GM19455 (cell line): Measurements from ENCODE around the gene PTPRN2.

ENCODE experiments used
- ATAC-seq: cut with Tn5 transposase; IDR thresholded peaks from one replicate; pipeline ENCODE4 v1.9.1; 2021; ENCODE audit not compliant: unreplicated experiment

Gene PTPRN2

GRCh38 chr7:157834501-157835163, 753.0 kb downstream of the PTPRN2 start:
- no peak for ATAC-seq

- ATAC-seq, result no peak
Observed at GRCh38 chr7:157832866-157833607, 754.6 kb downstream of the PTPRN2 start.

GRCh38 chr7:157832421-157832820, 755.2 kb downstream of the PTPRN2 start:
- ATAC-seq, result no peak

GRCh38 chr7:157832006-157832405, 755.6 kb downstream of the PTPRN2 start:
- ATAC-seq, result no peak

- no peak for ATAC-seq
Observed at GRCh38 chr7:157831143-157831905, 756.3 kb downstream of the PTPRN2 start.

- ATAC-seq, result no peak
Observed at GRCh38 chr7:157830331-157830730, 757.3 kb downstream of the PTPRN2 start.

GRCh38 chr7:157829491-157829890, 758.1 kb downstream of the PTPRN2 start:
- no peak for ATAC-seq

- ATAC-seq, result no peak
Observed at GRCh38 chr7:157828881-157829280, 758.7 kb downstream of the PTPRN2 start.

GRCh38 chr7:157828190-157828589, 759.4 kb downstream of the PTPRN2 start:
- ATAC-seq, result no peak

GRCh38 chr7:157827863-157828160, 759.8 kb downstream of the PTPRN2 start:
- ATAC-seq, result no peak

- ATAC-seq, result no peak
Observed at GRCh38 chr7:157827045-157827862, 760.4 kb downstream of the PTPRN2 start.

- no peak for ATAC-seq
Observed at GRCh38 chr7:157826566-157826965, 761.1 kb downstream of the PTPRN2 start.

- no peak for ATAC-seq
Observed at GRCh38 chr7:157825325-157825724, 762.3 kb downstream of the PTPRN2 start.

GRCh38 chr7:157824819-157825121, 762.9 kb downstream of the PTPRN2 start:
- ATAC-seq, result no peak

GRCh38 chr7:157824011-157824818, 763.4 kb downstream of the PTPRN2 start:
- no peak for ATAC-seq

- no peak for ATAC-seq
Observed at GRCh38 chr7:157822688-157823031, 765.0 kb downstream of the PTPRN2 start.

GRCh38 chr7:157821959-157822687, 765.5 kb downstream of the PTPRN2 start:
- ATAC-seq, result no peak

GRCh38 chr7:157820796-157821195, 766.8 kb downstream of the PTPRN2 start:
- ATAC-seq, result no peak

- no peak for ATAC-seq
Observed at GRCh38 chr7:157819455-157819807, 768.2 kb downstream of the PTPRN2 start.
